ENCODE results near the gene ANKRD33B. TPM values are rescaled to one million over a fixed set of nuclear protein-coding genes. Genes with fewer than 3 reads are reported as not detected.
"Not testable (repeated sequence)": the region's sequence is repeated elsewhere in the genome, so short reads cannot be mapped to it uniquely, and the experiment has no call there.

Gene ANKRD33B
- total RNA-seq, 1 donor from 2014 or later = 2.1 TPM

DNA sequence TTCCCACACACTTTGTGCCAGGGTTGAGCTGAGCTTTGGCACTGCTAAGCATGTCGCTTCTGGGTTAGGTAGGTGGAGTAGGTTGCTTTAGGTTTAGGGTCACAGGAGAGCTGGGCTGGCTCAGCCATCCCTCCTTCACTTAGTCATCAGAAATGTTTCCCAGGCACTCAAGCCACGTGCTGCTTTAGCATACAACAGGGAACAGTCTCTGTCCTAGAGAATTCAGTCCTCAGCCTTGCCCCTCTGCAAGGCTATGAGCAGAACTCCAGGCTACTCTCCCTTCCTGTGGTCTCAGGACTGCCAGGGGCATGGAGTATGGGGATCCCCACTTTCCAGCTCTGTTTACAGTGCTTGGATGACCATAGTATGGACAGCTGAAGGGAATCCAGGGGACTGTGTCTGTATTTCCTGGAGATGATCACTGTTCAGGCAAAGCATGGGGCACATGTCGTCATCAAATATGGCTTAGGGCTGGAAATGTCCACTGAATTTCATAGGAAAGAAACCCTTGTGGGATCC is 7.5 kb upstream of the ANKRD33B start:
- peak in 1 of 2 donors; percentile 48 for DNase-seq (ENCODE audit: low read depth in 2 of 2)

- DNase-seq (ENCODE audit: low read depth in 2 of 2) = no peak
These were observed 6.8 kb upstream of the ANKRD33B start for GRCh38 chr5:10556893-10557746.

- no peak for DNase-seq (ENCODE audit: low read depth in 2 of 2)
These were observed 4.7 kb upstream of the ANKRD33B start for GRCh38 chr5:10559151-10559550.

DNA sequence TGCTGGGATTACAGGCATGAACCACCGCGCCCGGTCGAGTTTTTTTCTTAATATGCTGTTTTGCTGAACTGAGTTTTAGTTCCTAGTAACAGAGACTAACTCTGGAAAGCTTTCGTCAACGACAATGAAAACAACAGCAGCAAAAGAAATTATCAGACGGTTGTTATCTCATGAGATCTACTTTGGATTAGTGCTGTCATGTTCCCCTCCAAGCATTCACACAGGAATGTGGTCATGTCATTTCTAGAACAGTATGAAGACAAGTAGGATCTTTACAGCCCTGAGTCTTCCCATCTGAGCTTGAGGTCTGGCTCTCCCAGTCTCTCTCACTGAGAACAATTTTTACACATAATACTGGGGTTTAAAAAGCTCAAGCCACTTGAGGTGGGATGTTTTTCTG is 4.0 kb upstream of the ANKRD33B start:
- DNase-seq (ENCODE audit: low read depth in 2 of 2) = no peak

DNA sequence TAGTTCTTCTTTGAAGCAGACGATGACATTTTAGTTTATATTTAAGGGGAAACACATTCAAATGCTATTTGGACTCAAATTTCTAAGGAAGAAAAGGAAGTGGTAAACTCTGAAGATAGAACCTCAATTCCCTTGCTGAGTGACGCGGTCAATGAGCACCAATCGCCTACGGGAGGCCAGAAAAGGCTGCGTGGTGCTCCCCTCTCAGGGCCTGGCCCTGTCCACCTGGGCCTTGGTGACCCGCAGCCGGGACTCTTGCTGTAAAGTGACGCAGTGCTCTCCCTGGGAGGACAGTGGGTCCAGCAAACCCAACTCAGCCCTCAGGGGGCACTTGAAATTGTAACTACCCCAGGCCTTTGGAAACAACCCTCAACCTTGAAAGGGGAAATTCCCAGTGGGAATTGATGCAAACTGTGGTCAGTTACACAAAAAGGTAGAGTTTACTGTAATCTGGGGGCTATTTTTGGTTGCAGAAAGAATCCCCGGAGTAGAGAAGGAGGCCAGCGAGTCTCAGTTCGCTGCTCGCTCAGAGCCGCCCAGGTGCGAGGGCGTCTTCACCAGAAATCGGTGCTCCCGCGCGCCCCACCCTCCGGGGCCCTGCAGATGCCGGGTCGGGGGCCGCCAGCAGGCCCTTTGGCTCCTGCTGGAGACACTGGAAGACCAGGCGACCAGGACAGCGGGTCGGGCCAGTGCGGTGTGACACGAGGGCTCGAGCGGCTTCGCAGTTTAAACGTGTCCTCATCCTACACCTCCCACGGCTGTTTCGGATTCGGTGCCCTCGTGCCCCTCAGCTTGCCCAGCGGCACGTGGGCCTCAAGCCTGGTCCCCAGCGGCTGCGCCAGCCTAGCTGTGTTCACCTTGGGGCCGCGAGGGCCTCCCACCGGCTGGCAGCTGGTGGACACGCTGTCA is 1.4 kb upstream of the ANKRD33B start:
- DNase-seq (ENCODE audit: low read depth in 2 of 2) = no peak

DNA sequence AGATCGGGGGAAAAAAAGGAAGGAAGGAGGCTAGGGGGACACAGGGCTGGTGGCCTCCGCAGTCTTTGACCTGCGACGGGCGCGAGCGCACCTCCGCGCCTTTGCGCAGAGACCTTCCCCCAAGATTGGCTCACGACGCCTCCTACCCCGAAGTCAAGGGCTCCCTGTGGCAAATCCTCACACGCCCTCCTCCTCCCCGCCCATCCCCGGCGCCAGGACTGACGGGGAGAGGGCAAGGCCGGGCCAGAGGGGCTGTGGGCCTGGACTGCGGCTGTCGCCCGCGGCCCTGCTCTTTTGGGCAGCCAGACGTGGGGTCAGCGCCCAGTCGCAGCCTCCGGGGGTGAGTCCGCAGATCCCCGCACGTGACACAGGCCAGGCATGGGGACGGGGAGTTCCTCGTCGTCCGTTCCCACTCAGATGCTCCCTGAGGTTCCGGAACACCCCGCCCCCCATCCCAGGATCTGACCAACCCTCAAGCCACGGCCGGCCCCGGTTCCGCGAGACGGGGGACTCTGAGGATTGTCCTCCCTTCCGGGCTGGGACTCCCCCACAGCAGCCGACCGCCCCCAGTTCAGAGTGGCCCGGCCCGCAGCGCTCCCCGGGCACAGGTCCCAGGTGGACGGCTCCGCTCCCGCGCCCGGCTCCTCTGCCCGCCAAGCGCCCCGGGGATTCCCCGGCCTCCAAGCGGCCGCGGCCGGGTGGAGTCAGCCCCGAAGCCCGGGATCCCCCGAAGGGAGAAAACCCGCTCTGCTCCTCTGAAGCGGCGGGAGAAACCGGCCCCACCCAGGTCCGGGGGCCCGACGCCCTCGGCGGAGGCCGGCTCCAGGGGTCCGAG is 543 bp upstream of the ANKRD33B start:
- peak in 1 of 2 donors; percentile 53 for DNase-seq (ENCODE audit: low read depth in 2 of 2)

- DNase-seq (ENCODE audit: low read depth in 2 of 2) = peak in 1 of 2 donors; percentile 28
These were observed 1.2 kb downstream of the ANKRD33B start for GRCh38 chr5:10564838-10565784.

DNA sequence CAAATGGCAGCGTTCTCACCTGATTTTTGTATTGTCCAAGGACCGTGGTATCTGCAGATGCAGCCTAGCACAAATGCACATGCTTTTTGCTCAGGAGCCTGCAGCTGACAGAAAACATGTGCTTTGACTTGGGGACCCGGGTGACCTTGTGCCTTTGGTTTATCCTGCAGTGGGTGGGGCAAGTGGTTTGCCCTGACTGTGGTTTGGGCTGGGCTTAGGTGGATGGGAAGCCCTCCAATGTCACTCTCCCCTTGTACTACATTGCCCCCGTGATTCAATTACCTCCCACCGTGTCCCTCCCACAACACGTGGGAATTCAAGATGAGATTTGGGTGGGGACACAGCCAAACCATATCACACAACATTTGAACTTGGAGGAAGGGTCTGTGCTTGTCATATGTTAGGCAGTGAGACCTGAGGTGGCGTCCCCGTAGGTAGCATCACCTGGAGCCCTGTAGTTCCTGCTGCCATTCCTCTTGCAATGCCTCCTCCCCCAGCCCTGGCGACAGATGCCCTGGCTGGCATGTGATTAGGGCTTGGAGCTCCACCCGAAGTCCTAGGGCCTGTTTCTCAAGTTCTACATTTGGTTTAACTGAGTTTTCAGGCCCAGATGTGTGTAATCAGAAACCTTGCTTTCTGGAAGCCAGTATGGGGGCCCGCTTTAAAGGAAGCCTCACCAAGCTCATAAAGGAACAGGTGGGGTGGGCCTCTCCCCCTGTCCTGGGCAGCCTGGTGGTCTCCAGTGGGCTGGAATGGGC is 2.1 kb downstream of the ANKRD33B start:
- DNase-seq (ENCODE audit: low read depth in 2 of 2) = no peak

GRCh38 chr5:10566543-10567068 is 2.7 kb downstream of the ANKRD33B start:
- no peak for DNase-seq (ENCODE audit: low read depth in 2 of 2)

DNA sequence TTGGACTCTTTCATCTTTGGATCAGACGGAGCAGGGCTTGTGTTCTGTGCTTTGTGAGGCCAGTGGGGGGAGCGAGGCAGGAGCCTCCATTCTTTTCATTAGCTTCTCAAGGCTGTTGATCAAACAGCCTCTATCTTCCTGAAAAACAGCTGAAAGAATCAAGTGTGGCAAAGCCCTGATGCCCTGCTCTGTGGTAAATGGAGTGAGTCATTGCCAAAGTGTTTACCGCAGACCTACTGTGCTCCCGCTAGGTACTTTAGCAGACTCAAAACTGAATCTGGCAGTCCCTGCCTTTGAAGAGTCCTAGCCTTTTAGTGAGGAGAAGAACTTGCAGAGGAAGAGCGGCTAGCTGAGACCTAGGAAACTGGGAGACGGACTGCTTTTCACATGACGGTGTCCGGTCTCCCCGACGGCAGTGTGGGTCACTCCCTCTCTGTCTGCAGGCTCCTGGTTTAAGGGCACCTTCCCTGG is 3.3 kb downstream of the ANKRD33B start:
- no peak for DNase-seq (ENCODE audit: low read depth in 2 of 2)

GRCh38 chr5:10567781-10568321 is 4.0 kb downstream of the ANKRD33B start:
- no peak for DNase-seq (ENCODE audit: low read depth in 2 of 2)

- DNase-seq (ENCODE audit: low read depth in 2 of 2) = not testable (repeated sequence)
These were observed 6.7 kb downstream of the ANKRD33B start for GRCh38 chr5:10570540-10570939.

- DNase-seq (ENCODE audit: low read depth in 2 of 2) = no peak
These were observed 8.6 kb downstream of the ANKRD33B start for GRCh38 chr5:10572451-10572850.

DNA sequence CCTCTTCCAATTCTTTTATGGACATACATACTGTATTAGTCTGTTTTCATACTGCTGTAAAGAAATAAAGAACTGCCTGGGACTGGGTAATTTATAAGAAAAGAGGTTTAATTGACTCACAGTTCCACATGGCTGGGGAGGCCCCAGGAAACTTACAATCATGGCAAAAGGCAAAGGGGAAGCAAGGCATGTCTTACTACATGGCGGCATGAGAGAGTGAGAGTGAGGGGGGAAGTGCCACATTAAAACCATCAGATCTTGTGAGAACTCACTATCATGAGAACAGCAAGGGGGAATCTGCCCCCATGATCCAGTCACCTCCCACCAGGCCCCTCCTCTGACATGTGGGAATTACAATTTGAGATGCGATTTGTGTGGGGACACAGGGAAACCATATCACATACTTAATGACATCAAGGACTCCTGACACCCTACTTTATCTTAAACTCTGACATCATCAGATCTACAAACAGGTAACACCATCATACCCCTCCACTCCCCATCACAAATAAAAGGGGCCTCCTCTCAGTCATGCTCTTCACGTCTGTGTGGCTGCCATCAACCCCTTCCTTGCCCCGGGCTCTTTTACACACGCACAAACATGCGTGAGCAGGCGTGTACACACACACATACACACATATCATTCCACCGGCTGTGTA is 9.7 kb downstream of the ANKRD33B start:
- no peak for DNase-seq (ENCODE audit: low read depth in 2 of 2)

DNA sequence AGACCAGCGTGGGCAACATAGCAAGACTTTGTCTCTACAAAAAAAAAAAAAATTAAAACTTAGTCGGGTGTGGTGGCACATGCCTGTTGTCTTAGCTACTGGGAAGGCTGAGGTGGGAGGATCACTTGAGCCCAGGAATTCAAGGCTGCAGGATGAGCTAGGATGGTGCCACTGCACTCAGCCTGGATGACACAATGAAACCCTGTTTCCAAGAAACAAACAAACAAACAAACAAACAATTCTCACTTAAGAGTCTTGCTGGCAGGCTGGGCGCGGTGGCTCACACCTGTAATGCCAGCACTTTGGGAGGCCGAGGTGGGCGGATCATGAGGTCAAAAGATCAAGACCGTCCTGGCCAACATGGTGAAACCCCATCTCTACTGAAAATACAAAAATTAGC is 11.0 kb downstream of the ANKRD33B start:
- DNase-seq (ENCODE audit: low read depth in 2 of 2) = not testable (repeated sequence)

DNA sequence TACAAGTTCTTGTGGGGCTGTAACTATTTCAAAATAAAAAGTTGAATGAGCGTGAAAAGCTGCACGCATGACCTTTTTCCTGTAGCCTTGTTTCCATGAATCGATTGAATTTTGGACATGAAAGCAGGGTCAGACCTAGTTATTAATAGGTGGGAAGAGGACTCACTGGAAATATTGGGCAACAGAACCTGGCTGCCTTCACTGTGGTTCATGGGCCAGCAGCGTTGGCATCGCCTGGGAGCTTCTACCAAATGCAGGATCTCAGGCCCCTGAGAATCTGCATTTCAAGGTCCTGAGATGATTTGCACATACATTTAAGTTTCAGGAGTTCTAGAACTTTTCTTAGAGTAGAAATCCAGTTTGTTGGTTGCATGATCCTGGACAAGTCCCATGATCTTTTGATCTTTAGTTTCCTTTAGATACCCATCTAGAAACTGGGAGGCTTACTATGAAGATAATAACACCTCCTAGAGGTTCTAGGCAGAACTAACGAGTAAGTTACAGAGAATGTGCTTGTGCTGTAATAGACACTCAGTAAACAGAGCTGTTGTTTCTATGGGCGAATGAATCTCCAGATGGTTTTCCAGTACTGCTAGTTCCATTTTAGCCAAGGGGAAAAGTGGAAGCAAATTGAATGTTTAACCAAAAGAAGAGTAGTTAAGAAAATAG is 12.4 kb downstream of the ANKRD33B start:
- DNase-seq (ENCODE audit: low read depth in 2 of 2) = no peak

- no peak for DNase-seq (ENCODE audit: low read depth in 2 of 2)
These were observed 12.9 kb downstream of the ANKRD33B start for GRCh38 chr5:10576790-10577189.
